BJ (cell line): ENCODE results near the gene NOTCH1. TPM values are rescaled to one million over a fixed set of nuclear protein-coding genes. Genes with fewer than 3 reads are reported as not detected.

Source experiments
- CTCF ChIA-PET: fragments of 350-600 bp; formaldehyde crosslinking; extraction: SDS; loops from one replicate; lab custom pipeline; 2021; ENCODE audit warnings: antibody characterized with exemption, inconsistent platforms; lab: Yijun Ruan, JAX
- POLR2A ChIA-PET: fragments of 300-600 bp; sonication (Branson Sonifier 250); formaldehyde crosslinking; extraction: SDS; loops from one replicate; lab custom pipeline; 2021; ENCODE audit warnings: antibody characterized with exemption; lab: Charles Lee
- DNase-seq: peaks from one replicate; pipeline ENCODE4 v3.0.0-alpha.2; 2011; ENCODE audit warnings: low read depth
- H3K27me3 ChIP-seq: 2 replicates; pipeline ENCODE4 v1.6.0; 2011; ENCODE audit warnings: low read length; ENCODE audit not compliant: control insufficient read depth, insufficient read depth
- H3K36me3 ChIP-seq: 2 replicates; pipeline ENCODE4 v1.5.1; 2011; ENCODE audit warnings: low read length; ENCODE audit not compliant: control insufficient read depth, insufficient read depth
- H3K4me3 ChIP-seq: 2 replicates; pipeline ENCODE4 v1.5.1; 2011; ENCODE audit warnings: low read depth, mild to moderate bottlenecking, control low read depth, low read length
- CTCF ChIP-seq: IDR thresholded peaks from 2 replicates; pipeline ENCODE4 v1.5.1; 2011; ENCODE audit warnings: low read depth, mild to moderate bottlenecking, control low read depth, inconsistent platforms, low read length, moderate library complexity; ENCODE audit not compliant: insufficient read depth
- polyA plus RNA-seq: library from polyadenylated mRNA; depleted of rRNA; stranded (reverse); fragments of >200 nt; gene quantifications from 2 replicates; pipeline ENCODE4 v1.2.3, GENCODE V29; 2011

Gene NOTCH1
- polyA plus RNA-seq, 1 experiment, result 1.3 TPM

DNA sequence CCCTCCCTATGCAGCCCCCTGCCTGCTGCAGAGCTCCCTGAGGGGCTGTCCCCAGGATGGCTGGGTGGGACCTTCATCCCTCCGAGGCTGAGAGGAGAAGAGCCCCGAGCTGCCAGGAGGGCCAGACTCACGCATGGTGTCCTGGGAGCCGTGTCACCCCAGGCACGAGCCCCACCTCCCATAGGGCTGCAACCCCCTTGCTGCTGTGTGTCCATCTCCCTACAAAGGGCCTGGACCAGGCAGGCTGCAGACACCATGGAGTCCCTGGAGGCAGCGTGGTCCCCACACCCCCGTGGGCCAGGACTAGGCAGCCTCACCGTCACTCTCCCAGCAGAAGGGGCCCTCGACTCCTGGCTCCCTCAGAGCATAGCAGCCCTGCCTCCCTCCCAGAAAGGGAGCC lies 51.8 kb downstream of the NOTCH1 start:
- no peak for TF ChIP-seq CTCF

DNA sequence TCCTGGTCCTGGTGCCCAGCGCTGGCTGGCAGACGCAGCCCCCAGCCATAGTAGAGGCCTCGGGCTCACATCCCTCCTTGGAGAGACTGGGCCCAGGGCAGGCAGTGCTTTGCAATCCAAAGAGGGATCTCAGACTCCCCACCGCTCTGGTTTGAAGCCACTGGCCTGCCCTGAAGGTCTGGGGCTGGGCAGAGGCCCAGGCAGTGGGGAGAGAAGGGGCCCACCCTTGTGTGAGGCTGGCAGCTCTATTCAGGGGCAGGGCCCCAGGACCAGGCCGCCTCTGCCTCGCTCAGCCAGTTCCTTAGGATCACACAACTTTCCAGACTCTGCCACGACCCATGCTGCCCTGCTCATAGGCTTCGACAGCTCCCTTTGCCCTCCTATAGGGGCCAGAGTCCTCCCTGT lies 52.3 kb downstream of the NOTCH1 start:
- peaks cover 17% of the 10 kb centered on the region for H3K36me3 ChIP-seq
- no peak overlapping the region for H3K4me3 ChIP-seq
- no peaks in the 10 kb centered on the region; the same call in 1 of the 2 replicates for H3K27me3 ChIP-seq
- ChIA-PET CTCF (interaction anchor here (0.8 to 1.7 kb wide), 5 partner anchors 9 to 138 kb away, joined by 3 to 9 read pairs (median 3); no protein-coding TSS in a partner anchor), POLR2A (no interaction called here)
- DNase-seq, result no peak
- TF ChIP-seq CTCF, result no peak

More for the DNA sequence above, 51.8 kb downstream of the NOTCH1 start:
- Histone ChIP-seq H3K36me3 (peaks cover 21% of the 10 kb centered on the region), H3K27me3 (no peaks in the 10 kb centered on the region; the same call in 1 of the 2 replicates), H3K4me3 (no peak overlapping the region)
- DNase-seq, result no peak
- POLR2A ChIA-PET, result no interaction called here
- CTCF ChIA-PET, result interaction anchor here (0.8 to 1.7 kb wide), 5 partner anchors 10 to 138 kb away, joined by 3 to 9 read pairs (median 3); no protein-coding TSS in a partner anchor

DNA sequence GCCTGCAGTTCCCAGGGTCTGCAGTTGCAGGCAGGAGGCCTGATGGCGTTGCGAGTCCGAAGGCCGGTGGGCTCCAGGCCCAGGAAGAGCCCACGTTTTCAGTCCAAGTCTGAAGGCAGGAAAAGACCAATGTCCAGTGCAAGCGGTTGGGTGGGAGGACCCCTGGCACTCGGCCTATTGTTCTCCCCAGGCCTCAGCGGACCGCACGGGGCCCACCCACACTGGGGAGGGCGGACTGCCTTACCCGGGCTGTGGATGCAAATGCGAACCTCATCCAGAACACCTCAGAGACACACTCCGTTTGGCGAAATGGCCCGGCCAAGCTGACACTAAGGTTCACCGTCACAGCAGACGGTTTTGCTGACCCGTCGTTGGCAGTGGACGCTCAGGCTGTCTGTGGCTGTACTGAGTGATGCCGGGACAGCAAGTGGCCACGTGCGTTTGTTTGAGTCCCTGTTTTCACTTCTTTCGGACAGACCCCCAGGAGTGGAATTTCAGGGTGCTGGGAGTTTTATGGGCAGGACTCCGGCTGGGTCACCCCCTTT lies 52.8 kb downstream of the NOTCH1 start:
- ChIA-PET POLR2A (no interaction called here), CTCF (interaction anchor here (1.2 to 1.7 kb wide), 3 partner anchors 11 to 139 kb away, joined by 3 to 9 read pairs (median 4); no protein-coding TSS in a partner anchor)
- no peak for TF ChIP-seq CTCF
- H3K27me3 ChIP-seq, result no peaks in the 10 kb centered on the region; the same call in 1 of the 2 replicates
- no peak for DNase-seq
- H3K36me3 ChIP-seq, result peaks cover 16% of the 10 kb centered on the region
- H3K4me3 ChIP-seq, result no peak overlapping the region

GRCh38 chr9:136489731-136490130 lies 56.1 kb downstream of the NOTCH1 start:
- ChIA-PET CTCF (interaction anchor here (0.6 to 9.0 kb wide), 7 partner anchors 10 to 218 kb away, joined by 3 to 385 read pairs (median 6); no protein-coding TSS in a partner anchor), POLR2A (no interaction called here)
- H3K36me3 ChIP-seq, result no peaks in the 10 kb centered on the region; the same call in 1 of the 2 replicates
- H3K4me3 ChIP-seq, result no peak overlapping the region
- TF ChIP-seq CTCF, result no peak
- no peaks in the 10 kb centered on the region; the same call in 1 of the 2 replicates for H3K27me3 ChIP-seq
- DNase-seq, result no peak
